Progenitor cell of endocrine pancreas (in vitro differentiated cells): ENCODE data around the gene TAC4. TPM values are rescaled to one million over a fixed set of nuclear protein-coding genes. Genes with fewer than 3 reads are reported as not detected.

ENCODE experiments used
- DNase-seq: peaks from one replicate; pipeline ENCODE4 v3.0.0; 2021; ENCODE audit warnings: low spot score; ENCODE audit not compliant: unreplicated experiment
- H3K27ac Mint-ChIP-seq: 2 replicates; pipeline ENCODE4 v1.8.0; 2021; ENCODE audit warnings: mild to moderate bottlenecking, moderate library complexity, mixed read lengths
- H3K27me3 Mint-ChIP-seq: 2 replicates; pipeline ENCODE4 v1.8.0; 2021; ENCODE audit warnings: mixed read lengths
- H3K36me3 Mint-ChIP-seq: 2 replicates; pipeline ENCODE4 v1.8.0; 2022; ENCODE audit warnings: mixed read lengths; ENCODE audit not compliant: insufficient read depth
- H3K4me1 Mint-ChIP-seq: 2 replicates; pipeline ENCODE4 v1.8.0; 2021; ENCODE audit warnings: low read depth, mixed read lengths
- H3K4me3 Mint-ChIP-seq: 2 replicates; pipeline ENCODE4 v1.8.0; 2021; ENCODE audit warnings: low read depth, mild to moderate bottlenecking, moderate library complexity, mixed read lengths
- H3K9me3 Mint-ChIP-seq: 2 replicates; pipeline ENCODE4 v1.8.0; 2021; ENCODE audit warnings: low read depth, mixed read lengths
- CTCF ChIP-seq: fragments of 200-600 bp; sonication (generic); IDR thresholded peaks from one replicate; pipeline ENCODE4 v1.5.0; 2021; ENCODE audit warnings: antibody characterized with exemption, mild to moderate bottlenecking; ENCODE audit not compliant: unreplicated experiment
- total RNA-seq: library from RNA; stranded (reverse); gene quantifications from 2 replicates; pipeline ENCODE4 v1.2.1, GENCODE V29; 2021

TAC4 gene
- total RNA-seq, 1 donor from 2014 or later: not detected

- peaks cover 10% of the 10 kb centered on the region for H3K4me1 Mint-ChIP-seq
- H3K36me3 Mint-ChIP-seq: no peaks in the 10 kb centered on the region
- no peaks in the 10 kb centered on the region for H3K9me3 Mint-ChIP-seq
- no peak overlapping the region for H3K27ac Mint-ChIP-seq
- H3K27me3 Mint-ChIP-seq: peaks cover 12% of the 10 kb centered on the region
- no peak for DNase-seq
- no peak overlapping the region for H3K4me3 Mint-ChIP-seq
- peak; percentile 31 for TF ChIP-seq CTCF
These were observed 12.4 kb upstream of the TAC4 start for GRCh38 chr17:49859991-49860953.

GRCh38 chr17:49858796-49859195 lies 10.9 kb upstream of the TAC4 start:
- no peak for TF ChIP-seq CTCF
- no peaks in the 10 kb centered on the region for H3K36me3 Mint-ChIP-seq
- H3K4me1 Mint-ChIP-seq: peaks cover 4% of the 10 kb centered on the region
- peaks cover 22% of the 10 kb centered on the region for H3K27me3 Mint-ChIP-seq
- H3K9me3 Mint-ChIP-seq: no peaks in the 10 kb centered on the region
- no peak overlapping the region for H3K27ac Mint-ChIP-seq
- H3K4me3 Mint-ChIP-seq: no peak overlapping the region
- no peak for DNase-seq

DNA sequence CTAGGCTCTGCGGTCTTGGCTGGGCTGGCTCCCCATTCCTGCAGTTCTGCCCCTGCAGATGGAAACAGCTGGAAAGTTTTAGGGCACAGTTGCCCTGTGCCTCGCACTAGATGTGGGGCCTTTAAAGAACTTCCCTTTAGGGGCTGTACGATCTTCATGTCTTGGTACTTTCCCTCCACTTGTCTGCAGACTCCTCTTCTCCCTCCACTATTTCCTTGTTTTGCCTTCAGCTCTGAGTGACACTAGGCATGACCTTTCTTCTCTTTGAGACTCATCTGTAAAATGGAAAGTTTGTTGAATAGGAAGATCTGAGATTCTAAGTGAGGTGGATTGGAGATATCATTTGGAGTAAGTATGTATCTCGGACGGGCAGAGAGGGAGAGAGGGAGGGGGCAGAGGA lies 6.3 kb upstream of the TAC4 start:
- H3K4me1 Mint-ChIP-seq: peaks cover 4% of the 10 kb centered on the region
- H3K4me3 Mint-ChIP-seq: no peak overlapping the region
- no peaks in the 10 kb centered on the region for H3K36me3 Mint-ChIP-seq
- no peak overlapping the region for H3K27ac Mint-ChIP-seq
- no peaks in the 10 kb centered on the region for H3K9me3 Mint-ChIP-seq
- DNase-seq: no peak
- H3K27me3 Mint-ChIP-seq: peaks cover 57% of the 10 kb centered on the region
- TF ChIP-seq CTCF: no peak

GRCh38 chr17:49853470-49854015 lies 5.7 kb upstream of the TAC4 start:
- no peaks in the 10 kb centered on the region for H3K9me3 Mint-ChIP-seq
- H3K27ac Mint-ChIP-seq: no peak overlapping the region
- H3K4me3 Mint-ChIP-seq: no peak overlapping the region
- peaks cover 58% of the 10 kb centered on the region for H3K27me3 Mint-ChIP-seq
- no peaks in the 10 kb centered on the region for H3K36me3 Mint-ChIP-seq
- no peak for DNase-seq
- H3K4me1 Mint-ChIP-seq: peaks cover 4% of the 10 kb centered on the region
- TF ChIP-seq CTCF: no peak

DNA sequence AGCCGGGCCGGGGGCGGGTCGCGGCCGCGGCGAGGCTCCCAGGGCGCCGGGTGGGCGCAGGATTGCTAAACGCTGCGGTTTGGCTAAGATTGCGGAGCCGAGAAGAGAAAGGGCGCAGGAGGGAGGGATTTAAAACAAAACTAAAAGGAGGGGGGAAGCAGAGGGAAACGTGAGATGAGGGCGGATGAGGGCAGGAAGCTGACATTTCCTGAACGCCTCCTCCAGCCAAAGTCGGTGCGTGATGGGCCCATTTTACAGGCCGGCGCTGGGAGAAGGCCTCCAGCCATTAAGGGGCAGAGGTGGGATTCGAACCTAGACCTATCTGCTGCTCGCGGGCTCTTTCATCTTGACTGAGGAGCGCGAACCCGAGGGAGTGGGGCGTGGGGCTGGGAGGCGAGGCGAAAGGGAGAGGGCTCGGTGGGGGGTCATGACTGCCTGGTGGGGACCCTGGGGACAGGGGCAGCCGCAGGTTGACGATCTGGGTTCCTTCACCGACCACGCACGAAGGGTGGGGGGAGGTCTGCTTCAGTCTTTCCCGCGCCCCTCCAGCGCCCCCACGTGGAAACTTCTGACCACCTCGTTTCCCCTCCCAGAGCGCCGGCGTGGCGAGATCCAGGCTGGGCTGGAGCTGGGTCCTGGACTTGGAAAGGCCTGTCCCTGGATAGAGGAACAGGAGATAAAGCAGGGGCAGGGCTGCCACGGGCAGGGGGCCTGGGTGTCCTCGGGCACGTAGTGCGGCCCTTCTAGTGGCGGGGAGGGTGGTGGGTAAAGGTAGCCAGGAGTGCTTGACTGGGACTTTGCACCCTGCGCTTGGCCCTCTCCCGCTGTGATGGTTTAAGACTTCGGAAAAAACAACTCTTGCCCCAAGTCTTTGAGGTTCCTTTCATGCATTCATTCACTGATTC lies 3.8 kb upstream of the TAC4 start:
- no peak overlapping the region for H3K27ac Mint-ChIP-seq
- H3K36me3 Mint-ChIP-seq: no peaks in the 10 kb centered on the region
- peak overlapping the region; percentile 63 for H3K4me3 Mint-ChIP-seq
- H3K27me3 Mint-ChIP-seq: peaks cover 62% of the 10 kb centered on the region
- no peaks in the 10 kb centered on the region for H3K9me3 Mint-ChIP-seq
- H3K4me1 Mint-ChIP-seq: peaks cover 4% of the 10 kb centered on the region
- peak; percentile 68 for DNase-seq
- TF ChIP-seq CTCF: peak; percentile 76
